KMS-11 (cell line): ENCODE data around the gene ZBTB18.

Experiments used
- H2AFZ ChIP-seq: fragments of 200-600 bp; sonication (generic); 2 replicates; pipeline ENCODE4 v1.6.1; 2016; ENCODE audit warnings: antibody characterized with exemption, mixed run types, low read depth
- H3K27ac ChIP-seq: fragments of 200-600 bp; sonication (generic); 2 replicates; pipeline ENCODE4 v1.6.1; 2016; ENCODE audit warnings: mild to moderate bottlenecking, mixed run types
- H3K27me3 ChIP-seq: fragments of 200-600 bp; sonication (generic); 2 replicates; pipeline ENCODE4 v1.6.1; 2017; ENCODE audit warnings: mild to moderate bottlenecking, low read depth, mixed run types, moderate library complexity; ENCODE audit not compliant: insufficient read depth
- H3K36me3 ChIP-seq: fragments of 200-600 bp; sonication (generic); 2 replicates; pipeline ENCODE4 v1.6.1; 2017; ENCODE audit warnings: mild to moderate bottlenecking, mixed run types; ENCODE audit not compliant: insufficient read depth
- H3K4me1 ChIP-seq: fragments of 200-600 bp; sonication (generic); 2 replicates; pipeline ENCODE4 v1.6.1; 2016; ENCODE audit warnings: mild to moderate bottlenecking, low read depth, mixed run types; ENCODE audit not compliant: poor library complexity, severe bottlenecking
- H3K4me2 ChIP-seq: fragments of 200-600 bp; sonication (generic); 2 replicates; pipeline ENCODE4 v1.7.0; 2016; ENCODE audit warnings: mild to moderate bottlenecking, mixed run types
- H3K4me3 ChIP-seq: fragments of 200-600 bp; sonication (generic); IDR thresholded peaks from 2 replicates; pipeline ENCODE4 v1.6.1; 2017; ENCODE audit warnings: low read depth, low read length, mixed read lengths; ENCODE audit not compliant: insufficient read depth
- H3K79me2 ChIP-seq: fragments of 200-600 bp; sonication (generic); 2 replicates; pipeline ENCODE4 v1.6.1; 2016; ENCODE audit warnings: low read depth, mixed run types; ENCODE audit not compliant: insufficient read depth
- H3K9ac ChIP-seq: fragments of 200-600 bp; sonication (generic); 2 replicates; pipeline ENCODE4 v1.6.1; 2016; ENCODE audit warnings: mild to moderate bottlenecking, mixed run types
- H4K20me1 ChIP-seq: fragments of 200-600 bp; sonication (generic); 2 replicates; pipeline ENCODE4 v1.6.1; 2016; ENCODE audit warnings: mild to moderate bottlenecking, mixed run types; ENCODE audit not compliant: insufficient read depth
- TF ChIP-seq, protein P1 (sequence below): fragments of 200-600 bp; sonication (generic); conservative IDR thresholded peaks from 2 replicates; pipeline ENCODE4 v1.6.1; 2017; ENCODE audit warnings: low read depth, mild to moderate bottlenecking, antibody characterized with exemption, low read length, moderate library complexity, mixed read lengths

ZBTB18 gene

DNA sequence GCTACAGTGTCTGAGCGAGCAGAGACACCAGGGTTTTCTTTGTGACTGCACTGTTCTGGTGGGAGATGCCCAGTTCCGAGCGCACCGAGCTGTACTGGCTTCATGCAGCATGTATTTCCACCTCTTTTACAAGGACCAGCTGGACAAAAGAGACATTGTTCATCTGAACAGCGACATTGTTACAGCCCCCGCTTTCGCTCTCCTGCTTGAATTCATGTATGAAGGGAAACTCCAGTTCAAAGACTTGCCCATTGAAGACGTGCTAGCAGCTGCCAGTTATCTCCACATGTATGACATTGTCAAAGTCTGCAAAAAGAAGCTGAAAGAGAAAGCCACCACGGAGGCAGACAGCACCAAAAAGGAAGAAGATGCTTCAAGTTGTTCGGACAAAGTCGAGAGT is 2.7 kb downstream of the ZBTB18 start:
- Histone ChIP-seq H2AFZ (no peak overlapping the region), H3K9ac (no peak overlapping the region), H3K79me2 (peaks cover 32% of the 10 kb centered on the region), H3K36me3 (no peaks in the 10 kb centered on the region), H3K27me3 (no peaks in the 10 kb centered on the region), H3K27ac (no peak overlapping the region), H4K20me1 (no peaks in the 10 kb centered on the region; the same call in 1 of the 2 replicates), H3K4me3 (no peak overlapping the region), H3K4me1 (peaks cover 26% of the 10 kb centered on the region), H3K4me2 (no peak overlapping the region)
- TF ChIP-seq, protein P1, sequence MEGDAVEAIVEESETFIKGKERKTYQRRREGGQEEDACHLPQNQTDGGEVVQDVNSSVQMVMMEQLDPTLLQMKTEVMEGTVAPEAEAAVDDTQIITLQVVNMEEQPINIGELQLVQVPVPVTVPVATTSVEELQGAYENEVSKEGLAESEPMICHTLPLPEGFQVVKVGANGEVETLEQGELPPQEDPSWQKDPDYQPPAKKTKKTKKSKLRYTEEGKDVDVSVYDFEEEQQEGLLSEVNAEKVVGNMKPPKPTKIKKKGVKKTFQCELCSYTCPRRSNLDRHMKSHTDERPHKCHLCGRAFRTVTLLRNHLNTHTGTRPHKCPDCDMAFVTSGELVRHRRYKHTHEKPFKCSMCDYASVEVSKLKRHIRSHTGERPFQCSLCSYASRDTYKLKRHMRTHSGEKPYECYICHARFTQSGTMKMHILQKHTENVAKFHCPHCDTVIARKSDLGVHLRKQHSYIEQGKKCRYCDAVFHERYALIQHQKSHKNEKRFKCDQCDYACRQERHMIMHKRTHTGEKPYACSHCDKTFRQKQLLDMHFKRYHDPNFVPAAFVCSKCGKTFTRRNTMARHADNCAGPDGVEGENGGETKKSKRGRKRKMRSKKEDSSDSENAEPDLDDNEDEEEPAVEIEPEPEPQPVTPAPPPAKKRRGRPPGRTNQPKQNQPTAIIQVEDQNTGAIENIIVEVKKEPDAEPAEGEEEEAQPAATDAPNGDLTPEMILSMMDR: no peak

DNA sequence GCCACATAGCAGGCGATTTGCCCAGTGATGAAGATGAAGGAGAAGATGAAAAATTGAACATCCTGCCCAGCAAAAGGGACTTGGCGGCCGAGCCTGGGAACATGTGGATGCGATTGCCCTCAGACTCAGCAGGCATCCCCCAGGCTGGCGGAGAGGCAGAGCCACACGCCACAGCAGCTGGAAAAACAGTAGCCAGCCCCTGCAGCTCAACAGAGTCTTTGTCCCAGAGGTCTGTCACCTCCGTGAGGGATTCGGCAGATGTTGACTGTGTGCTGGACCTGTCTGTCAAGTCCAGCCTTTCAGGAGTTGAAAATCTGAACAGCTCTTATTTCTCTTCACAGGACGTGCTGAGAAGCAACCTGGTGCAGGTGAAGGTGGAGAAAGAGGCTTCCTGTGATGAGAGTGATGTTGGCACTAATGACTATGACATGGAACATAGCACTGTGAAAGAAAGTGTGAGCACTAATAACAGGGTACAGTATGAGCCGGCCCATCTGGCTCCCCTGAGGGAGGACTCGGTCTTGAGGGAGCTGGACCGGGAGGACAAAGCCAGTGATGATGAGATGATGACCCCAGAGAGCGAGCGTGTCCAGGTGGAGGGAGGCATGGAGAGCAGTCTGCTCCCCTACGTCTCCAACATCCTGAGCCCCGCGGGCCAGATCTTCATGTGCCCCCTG is 3.3 kb downstream of the ZBTB18 start:
- H3K79me2 ChIP-seq: peaks cover 32% of the 10 kb centered on the region
- H3K27me3 ChIP-seq: no peaks in the 10 kb centered on the region
- H3K4me1 ChIP-seq: peaks cover 26% of the 10 kb centered on the region
- no peaks in the 10 kb centered on the region for H3K36me3 ChIP-seq
- no peak overlapping the region for H3K4me3 ChIP-seq
- H3K27ac ChIP-seq: no peak overlapping the region
- no peak overlapping the region for H2AFZ ChIP-seq
- no peak overlapping the region for H3K4me2 ChIP-seq
- H4K20me1 ChIP-seq: no peaks in the 10 kb centered on the region; the same call in 1 of the 2 replicates
- TF ChIP-seq, protein P1: no peak
- H3K9ac ChIP-seq: no peak overlapping the region

DNA sequence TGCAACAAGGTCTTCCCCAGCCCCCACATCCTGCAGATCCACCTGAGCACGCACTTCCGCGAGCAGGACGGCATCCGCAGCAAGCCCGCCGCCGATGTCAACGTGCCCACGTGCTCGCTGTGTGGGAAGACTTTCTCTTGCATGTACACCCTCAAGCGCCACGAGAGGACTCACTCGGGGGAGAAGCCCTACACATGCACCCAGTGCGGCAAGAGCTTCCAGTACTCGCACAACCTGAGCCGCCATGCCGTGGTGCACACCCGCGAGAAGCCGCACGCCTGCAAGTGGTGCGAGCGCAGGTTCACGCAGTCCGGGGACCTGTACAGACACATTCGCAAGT is 3.8 kb downstream of the ZBTB18 start:
- no peaks in the 10 kb centered on the region; the same call in 1 of the 2 replicates for H4K20me1 ChIP-seq

DNA sequence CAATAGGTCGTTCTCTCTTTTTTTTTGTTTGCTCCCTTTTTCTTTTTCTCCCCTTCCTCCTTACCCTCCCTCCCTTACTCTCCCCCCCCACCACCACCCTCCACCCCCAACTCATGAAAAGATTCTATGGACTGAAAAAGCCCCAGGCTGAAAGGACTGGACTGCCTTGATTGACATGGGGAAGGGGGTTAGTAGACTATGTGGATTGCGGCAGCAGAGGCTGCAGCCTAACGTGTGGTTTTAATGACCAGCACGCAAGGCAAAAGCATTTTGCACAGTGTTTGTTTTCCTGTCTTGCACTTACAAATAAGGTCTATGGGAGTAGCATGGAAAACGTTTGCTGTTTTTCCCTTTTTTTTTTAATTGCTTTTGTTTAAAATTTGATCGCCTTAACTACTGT is 5.5 kb downstream of the ZBTB18 start:
- TF ChIP-seq, protein P1: no peak
- peaks cover 17% of the 10 kb centered on the region for H3K79me2 ChIP-seq
- H3K36me3 ChIP-seq: no peaks in the 10 kb centered on the region
- no peak overlapping the region for H3K4me2 ChIP-seq
- H3K9ac ChIP-seq: no peak overlapping the region
- peaks cover 13% of the 10 kb centered on the region for H3K4me1 ChIP-seq
- H3K27me3 ChIP-seq: no peaks in the 10 kb centered on the region
- H3K27ac ChIP-seq: no peak overlapping the region
- no peak overlapping the region for H3K4me3 ChIP-seq
- no peak overlapping the region for H2AFZ ChIP-seq
- no peaks in the 10 kb centered on the region; the same call in 1 of the 2 replicates for H4K20me1 ChIP-seq

More for the DNA sequence above, 3.8 kb downstream of the ZBTB18 start:
- peaks cover 26% of the 10 kb centered on the region for H3K4me1 ChIP-seq
- H3K4me3 ChIP-seq: no peak overlapping the region
- H3K27me3 ChIP-seq: no peaks in the 10 kb centered on the region
- H3K4me2 ChIP-seq: no peak overlapping the region
- no peak overlapping the region for H3K27ac ChIP-seq
- no peak overlapping the region for H2AFZ ChIP-seq
- TF ChIP-seq, protein P1: no peak
- peaks cover 27% of the 10 kb centered on the region for H3K79me2 ChIP-seq
- H3K36me3 ChIP-seq: no peaks in the 10 kb centered on the region
- no peak overlapping the region for H3K9ac ChIP-seq
